OCI-LY3 (cell line): ENCODE measurements around the gene R3HCC1L.

Experiments
- H2AFZ ChIP-seq: fragments of 200-600, 300-600 bp; shearing (Covaris generic); 2 replicates; pipeline ENCODE4 v1.6.0; 2014; ENCODE audit warnings: antibody characterized with exemption, low read depth, low read length
- H3K27ac ChIP-seq: fragments of 200-600, 300-600 bp; sonication (generic); 2 replicates; pipeline ENCODE4 v1.5.1; 2014; ENCODE audit warnings: mild to moderate bottlenecking, low read length, moderate library complexity, mixed read lengths
- H3K27me3 ChIP-seq: fragments of 200-600, 300-600 bp; sonication (generic); 2 replicates; pipeline ENCODE4 v1.6.1; 2014; ENCODE audit warnings: low read depth, low read length, mixed read lengths
- H3K36me3 ChIP-seq: fragments of 200-600, 300-600 bp; sonication (generic); replicated peaks from 2 replicates; pipeline ENCODE3; 2014; ENCODE audit warnings: low read depth, low read length, mixed read lengths
- H3K4me1 ChIP-seq: fragments of 300-600, 200-600 bp; sonication (generic); 2 replicates; pipeline ENCODE4 v1.6.1; 2014; ENCODE audit warnings: low read length, mixed read lengths
- H3K4me2 ChIP-seq: fragments of 200-600, 300-600 bp; sonication (generic); 2 replicates; pipeline ENCODE4 v1.6.1; 2014; ENCODE audit warnings: low read length, mixed read lengths
- H3K4me3 ChIP-seq: fragments of 300-600, 200-600 bp; sonication (generic); 2 replicates; pipeline ENCODE4 v1.5.1; 2014; ENCODE audit warnings: antibody characterized with exemption, mild to moderate bottlenecking, low read length, moderate library complexity
- H3K79me2 ChIP-seq: fragments of 300-600, 200-600 bp; shearing (Covaris generic); 2 replicates; pipeline ENCODE4 v1.6.1; 2014; ENCODE audit warnings: mild to moderate bottlenecking, low read length, mixed read lengths
- H3K9ac ChIP-seq: fragments of 300-600, 200-600 bp; shearing (Covaris generic); 2 replicates; pipeline ENCODE4 v1.6.0; 2014; ENCODE audit warnings: mild to moderate bottlenecking, low read length, moderate library complexity
- H3K9me3 ChIP-seq: fragments of 200-600, 300-600 bp; shearing (Covaris generic); 2 replicates; pipeline ENCODE4 v1.6.1; 2014; ENCODE audit warnings: low read length, mixed read lengths; ENCODE audit not compliant: insufficient read depth
- H4K20me1 ChIP-seq: fragments of 200-600, 300-600 bp; sonication (generic); 2 replicates; pipeline ENCODE4 v1.6.1; 2016; ENCODE audit warnings: low read length, mixed read lengths; ENCODE audit not compliant: insufficient read depth
- EZH2phosphoT487 ChIP-seq: fragments of 200-600 bp; shearing (Covaris generic); IDR thresholded peaks from 2 replicates; pipeline ENCODE4 v1.6.1; 2018; ENCODE audit warnings: antibody characterized with exemption, mixed run types, low read depth
- TF ChIP-seq, protein P1 (sequence below): fragments of 200-600, 300-600 bp; sonication (generic); IDR thresholded peaks from 2 replicates; pipeline ENCODE4 v1.5.1; 2014; ENCODE audit warnings: antibody characterized with exemption, low read length, low read depth

The R3HCC1L gene

DNA sequence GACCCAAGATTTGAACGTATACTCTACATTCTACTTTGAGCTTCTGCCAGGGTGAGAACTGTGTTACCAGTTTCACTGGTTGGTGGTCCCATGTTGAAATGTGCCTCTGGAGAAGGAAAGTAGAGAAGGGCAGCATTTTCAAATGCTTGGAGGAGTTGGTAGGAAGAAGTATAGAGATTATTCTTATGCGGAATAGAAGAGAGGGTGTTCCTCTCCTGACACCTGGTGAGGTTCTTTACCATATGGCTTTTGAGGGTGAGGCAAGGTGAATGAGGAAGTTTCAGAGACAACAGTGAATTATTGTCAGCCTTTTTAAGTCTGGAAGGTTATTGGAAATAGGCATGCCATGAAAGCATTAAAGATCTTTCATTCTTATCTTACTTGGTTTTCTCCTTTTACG, 34.3 kb downstream of the R3HCC1L start:
- Histone ChIP-seq H3K9ac (no peak overlapping the region), H3K4me3 (no peak overlapping the region), H3K36me3 (peaks cover 13% of the 10 kb centered on the region), H3K9me3 (no peaks in the 10 kb centered on the region), H3K79me2 (no peaks in the 10 kb centered on the region; the same call in 1 of the 2 replicates), H3K4me1 (no peaks in the 10 kb centered on the region), H2AFZ (no peak overlapping the region), H3K27me3 (no peaks in the 10 kb centered on the region), H3K27ac (no peak overlapping the region), H3K4me2 (no peak overlapping the region), H4K20me1 (peaks cover 16% of the 10 kb centered on the region)
- TF ChIP-seq, protein P1, sequence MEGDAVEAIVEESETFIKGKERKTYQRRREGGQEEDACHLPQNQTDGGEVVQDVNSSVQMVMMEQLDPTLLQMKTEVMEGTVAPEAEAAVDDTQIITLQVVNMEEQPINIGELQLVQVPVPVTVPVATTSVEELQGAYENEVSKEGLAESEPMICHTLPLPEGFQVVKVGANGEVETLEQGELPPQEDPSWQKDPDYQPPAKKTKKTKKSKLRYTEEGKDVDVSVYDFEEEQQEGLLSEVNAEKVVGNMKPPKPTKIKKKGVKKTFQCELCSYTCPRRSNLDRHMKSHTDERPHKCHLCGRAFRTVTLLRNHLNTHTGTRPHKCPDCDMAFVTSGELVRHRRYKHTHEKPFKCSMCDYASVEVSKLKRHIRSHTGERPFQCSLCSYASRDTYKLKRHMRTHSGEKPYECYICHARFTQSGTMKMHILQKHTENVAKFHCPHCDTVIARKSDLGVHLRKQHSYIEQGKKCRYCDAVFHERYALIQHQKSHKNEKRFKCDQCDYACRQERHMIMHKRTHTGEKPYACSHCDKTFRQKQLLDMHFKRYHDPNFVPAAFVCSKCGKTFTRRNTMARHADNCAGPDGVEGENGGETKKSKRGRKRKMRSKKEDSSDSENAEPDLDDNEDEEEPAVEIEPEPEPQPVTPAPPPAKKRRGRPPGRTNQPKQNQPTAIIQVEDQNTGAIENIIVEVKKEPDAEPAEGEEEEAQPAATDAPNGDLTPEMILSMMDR = no peak
- TF ChIP-seq EZH2phosphoT487 = no peak

DNA sequence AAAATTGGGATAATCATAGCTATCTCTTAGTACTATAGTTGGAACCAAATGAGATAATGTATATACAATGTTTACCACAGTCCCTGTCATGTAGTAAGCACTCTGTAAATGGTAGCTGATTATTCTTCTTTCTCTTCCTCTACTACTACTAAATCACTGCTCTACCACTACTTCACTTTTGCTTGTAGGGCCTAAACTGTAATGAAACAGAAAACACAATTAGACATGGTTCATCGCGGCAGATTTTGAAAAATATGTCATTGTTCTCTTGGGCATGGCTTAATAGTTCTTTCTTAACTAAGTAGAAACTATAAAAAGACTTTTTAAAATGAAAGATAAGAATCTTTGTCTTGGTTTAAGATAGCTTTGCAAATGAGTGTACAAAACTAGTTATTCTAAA, 34.9 kb downstream of the R3HCC1L start:
- no peak for TF ChIP-seq EZH2phosphoT487
- TF ChIP-seq, protein P1 = no peak
- no peaks in the 10 kb centered on the region for H3K9me3 ChIP-seq
- H3K27me3 ChIP-seq = no peaks in the 10 kb centered on the region
- H3K4me1 ChIP-seq = no peaks in the 10 kb centered on the region
- peaks cover 16% of the 10 kb centered on the region for H4K20me1 ChIP-seq
- no peaks in the 10 kb centered on the region; the same call in 1 of the 2 replicates for H3K79me2 ChIP-seq
- H3K4me2 ChIP-seq = no peak overlapping the region
- no peak overlapping the region for H3K9ac ChIP-seq
- no peak overlapping the region for H2AFZ ChIP-seq
- H3K36me3 ChIP-seq = peaks cover 8% of the 10 kb centered on the region
- no peak overlapping the region for H3K4me3 ChIP-seq
- no peak overlapping the region for H3K27ac ChIP-seq

DNA sequence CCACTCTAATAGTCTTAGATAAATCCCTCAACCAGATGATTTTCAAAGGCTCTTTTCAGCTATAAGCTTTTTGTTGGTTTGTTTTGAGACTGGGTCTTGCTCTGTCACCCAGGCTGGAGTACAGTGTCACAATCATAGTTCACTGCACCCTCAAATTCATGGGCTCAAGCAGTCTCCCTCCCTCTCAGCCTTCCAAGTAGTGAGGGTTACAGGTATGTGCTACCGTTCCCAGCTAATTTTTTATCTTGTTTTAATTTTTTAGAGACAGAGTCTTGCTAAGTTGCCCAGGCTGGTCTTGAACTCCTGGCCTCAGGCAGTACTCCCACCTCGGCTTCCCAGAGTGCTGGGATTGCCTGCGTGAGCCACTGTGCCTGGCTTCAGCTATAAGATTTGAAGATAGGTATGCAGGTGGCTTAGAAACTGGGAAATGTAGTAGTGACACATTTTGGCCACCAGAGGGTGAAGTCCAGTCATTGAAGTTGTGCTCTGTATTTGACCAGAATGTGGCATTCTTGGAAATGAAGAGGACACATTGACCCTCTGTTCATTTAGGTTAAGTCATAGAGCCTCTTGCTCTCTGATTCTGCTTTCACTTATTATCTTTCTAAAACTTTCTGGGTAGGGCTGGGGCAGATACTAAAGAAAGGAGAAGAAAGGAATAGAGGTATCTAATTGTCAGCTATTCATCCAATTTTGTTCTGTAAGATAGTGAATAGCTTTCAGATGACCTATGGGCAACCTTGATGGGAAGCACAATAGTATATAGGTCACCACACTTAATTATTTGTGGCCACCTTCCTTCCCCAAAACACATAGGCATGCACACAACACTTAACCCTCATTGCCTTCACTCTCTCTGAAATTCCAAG, 36.0 kb downstream of the R3HCC1L start:
- no peak overlapping the region for H3K27ac ChIP-seq

DNA sequence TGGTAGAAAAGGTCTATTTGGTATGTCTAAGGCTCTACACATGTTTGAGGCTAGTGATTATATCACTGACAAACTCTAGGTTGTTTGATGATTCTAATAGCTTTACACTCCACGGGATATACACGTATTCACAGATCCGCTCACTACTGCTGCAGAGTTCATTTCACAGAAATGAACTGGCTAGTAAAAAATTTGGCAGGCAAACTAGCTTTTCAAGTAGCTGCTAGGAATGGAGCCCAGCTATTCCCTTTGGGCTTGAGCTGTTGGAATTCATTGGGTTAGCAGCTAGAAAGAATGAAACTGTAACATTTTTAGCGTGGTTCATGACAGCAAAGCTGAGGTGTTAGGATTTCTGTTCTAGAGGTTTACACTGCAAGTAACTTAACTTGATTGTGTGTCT, 37.6 kb downstream of the R3HCC1L start:
- Histone ChIP-seq H3K79me2 (no peaks in the 10 kb centered on the region; the same call in 1 of the 2 replicates), H3K27me3 (no peaks in the 10 kb centered on the region), H3K27ac (no peak overlapping the region), H3K9ac (no peak overlapping the region), H3K4me2 (no peak overlapping the region), H3K4me3 (no peak overlapping the region), H2AFZ (no peak overlapping the region), H3K4me1 (no peaks in the 10 kb centered on the region), H3K36me3 (peaks cover 8% of the 10 kb centered on the region), H4K20me1 (peaks cover 16% of the 10 kb centered on the region), H3K9me3 (no peaks in the 10 kb centered on the region)
- TF ChIP-seq, protein P1 = no peak
- no peak for TF ChIP-seq EZH2phosphoT487

More for the DNA sequence above, 36.0 kb downstream of the R3HCC1L start:
- no peaks in the 10 kb centered on the region for H3K9me3 ChIP-seq
- TF ChIP-seq EZH2phosphoT487 = no peak
- TF ChIP-seq, protein P1 = peak; percentile 53
- no peak overlapping the region for H3K9ac ChIP-seq
- no peak overlapping the region for H3K4me3 ChIP-seq
- H3K4me2 ChIP-seq = no peak overlapping the region
- peaks cover 16% of the 10 kb centered on the region for H4K20me1 ChIP-seq
- H3K36me3 ChIP-seq = peaks cover 8% of the 10 kb centered on the region
- H3K4me1 ChIP-seq = no peaks in the 10 kb centered on the region
- H3K27me3 ChIP-seq = no peaks in the 10 kb centered on the region
- no peak overlapping the region for H2AFZ ChIP-seq
- no peaks in the 10 kb centered on the region; the same call in 1 of the 2 replicates for H3K79me2 ChIP-seq
